RWPE2 (cell line): ENCODE results near the gene KRTAP10-1.

Experiments used
- ATAC-seq: fragments of 200-7000 bp; cut with Tn5 transposase; 3 replicates; pipeline ENCODE4 v1.9.1; 2021; ENCODE audit warnings: low read depth
- DNase-seq: peaks from one replicate; pipeline ENCODE4 v3.0.0-alpha.2; 2020; ENCODE audit warnings: low spot score
- H3K27ac ChIP-seq: fragments of 450-650 bp; 2 replicates; pipeline ENCODE4 v1.5.1; 2017; ENCODE audit warnings: mild to moderate bottlenecking; ENCODE audit not compliant: poor library complexity, severe bottlenecking
- H3K27me3 ChIP-seq: fragments of 250-450 bp; sonication (Bioruptor Pico); 2 replicates; pipeline ENCODE4 v1.5.1; 2021; ENCODE audit warnings: mild to moderate bottlenecking, moderate library complexity; ENCODE audit not compliant: insufficient read depth, poor library complexity, severe bottlenecking
- H3K36me3 ChIP-seq: fragments of 250-450 bp; sonication (Bioruptor Pico); 2 replicates; pipeline ENCODE4 v1.5.1; 2020; ENCODE audit warnings: low read depth, mild to moderate bottlenecking, moderate library complexity
- H3K4me1 ChIP-seq: fragments of 250-450 bp; sonication (Bioruptor Pico); 2 replicates; pipeline ENCODE4 v1.5.1; 2021; ENCODE audit warnings: mild to moderate bottlenecking, moderate library complexity; ENCODE audit not compliant: insufficient read depth, poor library complexity, severe bottlenecking
- H3K4me3 ChIP-seq: fragments of 250-450 bp; sonication (Bioruptor Pico); 2 replicates; pipeline ENCODE4 v1.5.1; 2021; ENCODE audit warnings: mild to moderate bottlenecking, moderate library complexity; ENCODE audit not compliant: severe bottlenecking
- H3K9me3 ChIP-seq: fragments of 250-450 bp; sonication (Bioruptor Pico); 2 replicates; pipeline ENCODE4 v1.5.1; 2021; ENCODE audit warnings: mild to moderate bottlenecking, moderate library complexity; ENCODE audit not compliant: severe bottlenecking
- TF ChIP-seq, protein P1 (sequence below): fragments of 450-650 bp; IDR thresholded peaks from one replicate; pipeline ENCODE4 v1.5.1; 2017; ENCODE audit warnings: mild to moderate bottlenecking, moderate library complexity; ENCODE audit not compliant: poor library complexity, severe bottlenecking

Gene KRTAP10-1

GRCh38 chr21:44537930-44538911 is 1.8 kb downstream of the KRTAP10-1 start:
- H3K27ac ChIP-seq: no peak overlapping the region
- DNase-seq (no peak), ATAC-seq (no peak)
- H3K4me1 ChIP-seq: no peaks in the 10 kb centered on the region
- H3K9me3 ChIP-seq: no peaks in the 10 kb centered on the region
- TF ChIP-seq, protein P1, sequence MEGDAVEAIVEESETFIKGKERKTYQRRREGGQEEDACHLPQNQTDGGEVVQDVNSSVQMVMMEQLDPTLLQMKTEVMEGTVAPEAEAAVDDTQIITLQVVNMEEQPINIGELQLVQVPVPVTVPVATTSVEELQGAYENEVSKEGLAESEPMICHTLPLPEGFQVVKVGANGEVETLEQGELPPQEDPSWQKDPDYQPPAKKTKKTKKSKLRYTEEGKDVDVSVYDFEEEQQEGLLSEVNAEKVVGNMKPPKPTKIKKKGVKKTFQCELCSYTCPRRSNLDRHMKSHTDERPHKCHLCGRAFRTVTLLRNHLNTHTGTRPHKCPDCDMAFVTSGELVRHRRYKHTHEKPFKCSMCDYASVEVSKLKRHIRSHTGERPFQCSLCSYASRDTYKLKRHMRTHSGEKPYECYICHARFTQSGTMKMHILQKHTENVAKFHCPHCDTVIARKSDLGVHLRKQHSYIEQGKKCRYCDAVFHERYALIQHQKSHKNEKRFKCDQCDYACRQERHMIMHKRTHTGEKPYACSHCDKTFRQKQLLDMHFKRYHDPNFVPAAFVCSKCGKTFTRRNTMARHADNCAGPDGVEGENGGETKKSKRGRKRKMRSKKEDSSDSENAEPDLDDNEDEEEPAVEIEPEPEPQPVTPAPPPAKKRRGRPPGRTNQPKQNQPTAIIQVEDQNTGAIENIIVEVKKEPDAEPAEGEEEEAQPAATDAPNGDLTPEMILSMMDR: no peak
- no peak overlapping the region for H3K4me3 ChIP-seq
- H3K36me3 ChIP-seq: no peaks in the 10 kb centered on the region
- no peaks in the 10 kb centered on the region for H3K27me3 ChIP-seq

GRCh38 chr21:44535963-44536362 is 4.0 kb downstream of the KRTAP10-1 start:
- no peak for ATAC-seq
- Histone ChIP-seq H3K9me3 (no peaks in the 10 kb centered on the region), H3K27me3 (no peaks in the 10 kb centered on the region), H3K27ac (no peak overlapping the region), H3K4me3 (no peak overlapping the region), H3K36me3 (no peaks in the 10 kb centered on the region), H3K4me1 (no peaks in the 10 kb centered on the region)
- TF ChIP-seq, protein P1: no peak
- DNase-seq: peak; percentile 50

GRCh38 chr21:44534688-44535087 is 5.3 kb downstream of the KRTAP10-1 start:
- Histone ChIP-seq H3K27me3 (no peaks in the 10 kb centered on the region), H3K27ac (no peak overlapping the region)

DNA sequence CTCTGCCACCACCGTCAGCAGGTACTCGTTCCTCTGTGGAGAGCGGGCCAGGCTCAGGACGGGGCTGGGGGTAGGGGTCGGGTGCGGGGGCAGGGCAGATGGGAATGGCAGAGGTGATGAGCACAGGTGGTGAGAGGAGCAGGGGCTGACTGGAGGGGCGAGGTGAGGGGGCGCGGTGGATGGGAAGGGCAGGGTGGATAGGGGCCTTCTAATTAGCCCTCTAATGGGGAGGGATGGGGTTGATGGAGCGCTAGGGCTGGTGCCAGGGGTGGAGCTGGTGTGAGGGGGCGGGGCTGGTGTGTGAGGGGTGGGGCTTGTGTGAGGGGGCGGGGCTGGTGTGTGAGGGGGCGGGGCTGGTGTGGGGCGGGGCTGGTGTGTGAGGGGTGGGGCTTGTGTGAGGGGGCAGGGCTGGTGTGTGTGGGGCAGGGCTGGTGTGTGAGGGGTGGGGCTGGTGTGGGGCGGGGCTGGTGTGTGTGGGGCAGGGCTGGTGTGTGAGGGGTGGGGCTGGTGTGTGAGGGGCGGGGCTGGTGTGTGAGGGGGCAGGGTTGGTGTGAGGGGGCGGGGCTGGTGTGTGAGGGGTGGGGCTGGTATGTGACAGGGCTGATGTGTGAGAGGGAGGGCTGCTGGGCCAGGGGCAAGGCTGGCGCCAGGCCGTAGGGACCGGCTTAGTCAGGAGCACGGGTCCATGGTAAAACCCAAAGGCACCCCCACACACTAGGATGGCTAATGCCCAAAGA is 5.9 kb downstream of the KRTAP10-1 start:
- no peak for ATAC-seq
- Histone ChIP-seq H3K9me3 (no peaks in the 10 kb centered on the region), H3K27me3 (no peaks in the 10 kb centered on the region), H3K4me1 (no peaks in the 10 kb centered on the region), H3K27ac (no peak overlapping the region), H3K4me3 (no peak overlapping the region), H3K36me3 (no peaks in the 10 kb centered on the region)
- TF ChIP-seq, protein P1: no peak
- peak; percentile 43 for DNase-seq

More at GRCh38 chr21:44534688-44535087, 5.3 kb downstream of the KRTAP10-1 start:
- Histone ChIP-seq H3K9me3 (no peaks in the 10 kb centered on the region), H3K36me3 (no peaks in the 10 kb centered on the region), H3K4me1 (no peaks in the 10 kb centered on the region), H3K4me3 (no peak overlapping the region)
- ATAC-seq: no peak
- DNase-seq: no peak
- TF ChIP-seq, protein P1: no peak
